Endothelial cell of umbilical vein (primary cell): Measurements from ENCODE around the gene GRID1. TPM values are rescaled to one million over a fixed set of nuclear protein-coding genes. Genes with fewer than 3 reads are reported as not detected.

Source experiments
- BruUV-seq: library from RNA; stranded (reverse); fragments of 400-500 nt; replicated peaks from 2 replicates; lab custom pipeline; 2021; lab: Mats Ljungman, UMichigan
- CTCF ChIA-PET: fragments of 300-600, 350-600 bp; sonication (Branson Sonifier 250); formaldehyde crosslinking; loops from one replicate; lab custom pipeline; 2021; ENCODE audit warnings: antibody characterized with exemption, inconsistent platforms; lab: Charles Lee
- POLR2A ChIA-PET: fragments of 300-600, 350-600 bp; sonication (Branson Sonifier 250); formaldehyde crosslinking; loops from one replicate; lab custom pipeline; 2021; ENCODE audit warnings: antibody characterized with exemption, inconsistent platforms; lab: Charles Lee
- DNase-seq: peaks from one replicate; pipeline ENCODE4 v3.0.0-alpha.2; 2011; ENCODE audit warnings: low read depth, low spot score
- FAIRE-seq: peaks from 2 replicates; lab custom pipeline; 2011; peaks lifted over from hg19 to GRCh38; lab: Jason Lieb, UNC
- H2AFZ ChIP-seq: 2 replicates; pipeline ENCODE4 v1.6.0; 2012; ENCODE audit warnings: low read depth, low read length, control low read depth, inconsistent platforms
- H3K27ac ChIP-seq: 2 replicates; pipeline ENCODE4 v1.5.1; 2011; ENCODE audit warnings: low read depth, mild to moderate bottlenecking, control low read depth, low read length, moderate library complexity; ENCODE audit not compliant: insufficient read depth
- H3K27me3 ChIP-seq, 2 experiments: 2 replicates each; pipeline versions ENCODE4 v1.6.0 to v1.6.1; 2011; ENCODE audit warnings: low read length in 2 of 2, mixed read lengths in 1 of 2; ENCODE audit not compliant: control insufficient read depth in 2 of 2, insufficient read depth in 2 of 2
- H3K36me3 ChIP-seq, 2 experiments: 2 replicates in 1 of 2; 3 replicates in 1 of 2; pipeline ENCODE4 v1.5.1; 2011; ENCODE audit warnings: low read length in 2 of 2, mild to moderate bottlenecking in 1 of 2, moderate library complexity in 1 of 2; ENCODE audit not compliant: control insufficient read depth in 2 of 2, insufficient read depth in 2 of 2; ENCODE audit errors: extremely low read depth in 1 of 2
- H3K4me1 ChIP-seq: 3 replicates; pipeline ENCODE4 v1.5.1; 2011; ENCODE audit warnings: mild to moderate bottlenecking, low read length; ENCODE audit not compliant: control insufficient read depth, insufficient read depth; ENCODE audit errors: extremely low read depth
- H3K4me2 ChIP-seq: 2 replicates; pipeline ENCODE4 v1.6.1; 2011; ENCODE audit warnings: low read length, control low read depth, mixed read lengths; ENCODE audit not compliant: insufficient read depth
- H3K4me3 ChIP-seq, 3 experiments: fragments of 200-600 bp in 1 of 3; sonication (generic), shearing (Covaris generic) in 1 of 3; replicated peaks in 1 of 3; 2 replicates each; pipeline ENCODE4 v1.5.1; 2011 to 2016; ENCODE audit warnings: control low read depth in 3 of 3, low read length in 3 of 3, mild to moderate bottlenecking in 2 of 3, inconsistent platforms in 1 of 3, low read depth in 1 of 3, moderate library complexity in 1 of 3; ENCODE audit not compliant: insufficient read depth in 1 of 3
- H3K79me2 ChIP-seq: 2 replicates; pipeline ENCODE4 v1.6.0; 2012; ENCODE audit warnings: low read length, inconsistent platforms; ENCODE audit not compliant: control insufficient read depth, insufficient read depth
- H3K9ac ChIP-seq: replicated peaks from 2 replicates; pipeline ENCODE3; 2011; ENCODE audit warnings: low read length, control low read depth; ENCODE audit not compliant: insufficient read depth; ENCODE audit errors: extremely low read depth
- H3K9me1 ChIP-seq: replicated peaks from 3 replicates; pipeline ENCODE4 v1.6.0; 2011; ENCODE audit warnings: mild to moderate bottlenecking, low read length; ENCODE audit not compliant: control insufficient read depth, insufficient read depth; ENCODE audit errors: extremely low read depth
- H3K9me3 ChIP-seq: replicated peaks from 2 replicates; pipeline ENCODE4 v1.5.1; 2012; ENCODE audit warnings: low read length, inconsistent platforms; ENCODE audit not compliant: control insufficient read depth, insufficient read depth
- H4K20me1 ChIP-seq: replicated peaks from 2 replicates; pipeline ENCODE3; 2011; ENCODE audit warnings: mild to moderate bottlenecking, low read length; ENCODE audit not compliant: control insufficient read depth, insufficient read depth; ENCODE audit errors: extremely low read depth
- EZH2 ChIP-seq: IDR thresholded peaks from 2 replicates; pipeline ENCODE4 v1.6.1; 2012; ENCODE audit warnings: borderline replicate concordance, low read depth, mild to moderate bottlenecking, moderate library complexity, low read length, inconsistent platforms; ENCODE audit not compliant: severe bottlenecking
- FOS ChIP-seq: IDR thresholded peaks from 2 replicates; pipeline ENCODE4 v1.6.1; 2011; ENCODE audit warnings: mild to moderate bottlenecking, low read length, moderate library complexity, borderline replicate concordance; ENCODE audit not compliant: insufficient read depth
- GATA2 ChIP-seq: IDR thresholded peaks from 2 replicates; pipeline ENCODE4 v1.7.0; 2011; ENCODE audit warnings: low read depth, mild to moderate bottlenecking, moderate library complexity, mixed read lengths, low read length; ENCODE audit not compliant: insufficient read length, insufficient read depth
- JUN ChIP-seq: IDR thresholded peaks from 2 replicates; pipeline ENCODE4 v1.6.1; 2011; ENCODE audit warnings: borderline replicate concordance, low read depth; ENCODE audit not compliant: insufficient read length, insufficient read depth
- MYC ChIP-seq: IDR thresholded peaks from one replicate; pipeline ENCODE4 v1.6.1; 2011; ENCODE audit warnings: mild to moderate bottlenecking, low read depth, low read length
- POLR2A ChIP-seq: IDR thresholded peaks from 2 replicates; pipeline ENCODE4 v1.6.1; 2012; ENCODE audit warnings: low read depth, mild to moderate bottlenecking, control low read depth, low read length
- POLR2AphosphoS5 ChIP-seq: IDR thresholded peaks from 2 replicates; pipeline ENCODE4 v1.6.1; 2012; ENCODE audit warnings: low read depth, mild to moderate bottlenecking, control low read depth, low read length, moderate library complexity; ENCODE audit not compliant: insufficient read depth
- dilution Hi-C: fragments of 300-500 bp; cut with MboI; formaldehyde crosslinking; loops from one replicate; pipeline ENCODE4 v1.15.0; 2019; ENCODE audit warnings: low sequenced_read_pairs; ENCODE audit not compliant: extremely low pct_ligation_motif_present
- intact Hi-C: fragments of 100-400 bp; cut with micrococcal nuclease; formaldehyde crosslinking; loops from one replicate; pipeline ENCODE4 v1.10.0; 2022
- polyA plus RNA-seq, 4 experiments: library from polyadenylated mRNA; depleted of rRNA in 3 of 4; stranded (reverse) in 3 of 4; unstranded in 1 of 4; fragments of >200 nt; gene quantifications; 2 replicates each; pipeline versions ENCODE4 v1.2.1 to v1.2.3, GENCODE V29; 2011 to 2012; ENCODE audit warnings: missing spikeins in 1 of 4
- total RNA-seq: library from RNA; stranded (reverse); gene quantifications from 2 replicates; pipeline ENCODE4 v1.2.3, GENCODE V29; 2021
- TF ChIP-seq, protein P1 (sequence below), 2 donors: IDR thresholded peaks; 1 replicate in 1 of 2; 2 replicates in 1 of 2; pipeline ENCODE4 v1.5.1; 2011; ENCODE audit warnings: low read length in 2 of 2, mild to moderate bottlenecking in 2 of 2, moderate library complexity in 2 of 2, control low read depth in 1 of 2, inconsistent platforms in 1 of 2, low read depth in 1 of 2; ENCODE audit not compliant: insufficient read depth in 1 of 2; ENCODE audit errors: extremely low read depth in 1 of 2
- TF ChIP-seq, protein P2 (sequence below): IDR thresholded peaks from 2 replicates; pipeline ENCODE4 v1.6.1; 2011; ENCODE audit not compliant: insufficient read depth, insufficient read length

GRID1 gene
- total and polyA plus RNA-seq, 2 donors (not counting 3 experiments of a cell fraction or from before 2014, with no cell fraction given) = not detected

DNA sequence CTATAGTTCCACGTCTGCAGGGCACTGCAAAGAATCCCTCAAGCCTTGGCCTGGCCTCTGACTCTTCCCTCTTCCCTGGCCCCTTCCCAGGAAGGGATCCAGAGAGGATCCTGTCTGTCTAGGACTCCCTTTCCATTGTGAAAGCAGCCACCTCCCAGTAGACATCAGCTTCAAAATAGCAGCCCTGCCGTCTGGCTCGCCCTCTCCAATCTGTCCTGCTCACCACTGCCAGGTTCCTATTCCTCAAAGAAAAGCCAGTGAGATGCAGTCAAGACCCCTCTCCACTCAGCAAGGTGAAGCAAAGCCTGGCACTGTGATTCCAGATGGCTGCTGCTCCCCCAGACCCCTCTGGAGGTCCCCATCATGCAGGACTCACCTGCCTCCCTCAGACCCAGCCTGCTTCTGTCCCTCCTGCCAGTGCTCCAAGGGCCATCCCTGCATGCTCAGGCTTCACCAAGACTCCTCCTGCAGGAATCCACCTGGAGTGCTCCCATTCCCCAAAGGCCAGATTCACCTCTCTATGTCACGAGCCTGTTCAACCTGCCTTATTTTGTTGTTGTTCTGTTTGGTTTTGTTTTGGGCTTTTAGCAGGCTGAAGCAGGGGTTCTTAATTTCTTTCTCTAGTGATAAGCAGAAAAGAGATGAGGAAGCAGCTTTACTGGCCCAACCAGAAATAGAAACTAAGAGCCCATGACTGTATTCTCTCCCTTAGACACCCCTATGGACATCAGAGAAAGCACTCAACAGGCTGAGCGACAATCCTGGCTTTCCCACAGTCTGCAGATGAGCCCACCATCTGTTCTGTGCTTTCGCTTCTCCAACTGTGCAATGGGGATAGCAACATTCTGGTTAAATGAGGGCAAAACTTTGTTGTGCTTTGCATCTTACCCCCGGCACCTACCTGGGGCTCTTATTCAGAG is 305.1 kb downstream of the GRID1 start:
- FAIRE-seq (no peak), DNase-seq (no peak)
- no peaks in the 10 kb centered on the region for H3K36me3 ChIP-seq
- no peak overlapping the region for H3K4me2 ChIP-seq
- intact Hi-C loops = no loop called here
- no peak overlapping the region for H2AFZ ChIP-seq
- no peaks in the 10 kb centered on the region for H3K79me2 ChIP-seq
- no peaks in the 10 kb centered on the region for H3K9me3 ChIP-seq
- dilution Hi-C loops = no loop called here
- H3K27ac ChIP-seq = no peak overlapping the region
- no TSS peak for BruUV-seq
- no peak overlapping the region for H3K4me3 ChIP-seq
- no peaks in the 10 kb centered on the region for H3K9me1 ChIP-seq
- ChIA-PET CTCF (no interaction called here), POLR2A (no interaction called here)
- no peaks in the 10 kb centered on the region for H4K20me1 ChIP-seq
- no peaks in the 10 kb centered on the region for H3K4me1 ChIP-seq
- H3K27me3 ChIP-seq = no peaks in the 10 kb centered on the region
- H3K9ac ChIP-seq = no peak overlapping the region
- TF ChIP-seq JUN (no peak), MYC (no peak), FOS (no peak), POLR2A (no peak), EZH2 (no peak), POLR2AphosphoS5 (no peak), GATA2 (no peak)
- TF ChIP-seq, protein P1, sequence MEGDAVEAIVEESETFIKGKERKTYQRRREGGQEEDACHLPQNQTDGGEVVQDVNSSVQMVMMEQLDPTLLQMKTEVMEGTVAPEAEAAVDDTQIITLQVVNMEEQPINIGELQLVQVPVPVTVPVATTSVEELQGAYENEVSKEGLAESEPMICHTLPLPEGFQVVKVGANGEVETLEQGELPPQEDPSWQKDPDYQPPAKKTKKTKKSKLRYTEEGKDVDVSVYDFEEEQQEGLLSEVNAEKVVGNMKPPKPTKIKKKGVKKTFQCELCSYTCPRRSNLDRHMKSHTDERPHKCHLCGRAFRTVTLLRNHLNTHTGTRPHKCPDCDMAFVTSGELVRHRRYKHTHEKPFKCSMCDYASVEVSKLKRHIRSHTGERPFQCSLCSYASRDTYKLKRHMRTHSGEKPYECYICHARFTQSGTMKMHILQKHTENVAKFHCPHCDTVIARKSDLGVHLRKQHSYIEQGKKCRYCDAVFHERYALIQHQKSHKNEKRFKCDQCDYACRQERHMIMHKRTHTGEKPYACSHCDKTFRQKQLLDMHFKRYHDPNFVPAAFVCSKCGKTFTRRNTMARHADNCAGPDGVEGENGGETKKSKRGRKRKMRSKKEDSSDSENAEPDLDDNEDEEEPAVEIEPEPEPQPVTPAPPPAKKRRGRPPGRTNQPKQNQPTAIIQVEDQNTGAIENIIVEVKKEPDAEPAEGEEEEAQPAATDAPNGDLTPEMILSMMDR (IDR thresholded peaks at IDR 0.05; ENCODE audit: extremely low read depth in 1 of 2, insufficient read depth in 1 of 2, low read depth in 1 of 2, low read length in 2 of 2) = no peak
- TF ChIP-seq, protein P2, sequence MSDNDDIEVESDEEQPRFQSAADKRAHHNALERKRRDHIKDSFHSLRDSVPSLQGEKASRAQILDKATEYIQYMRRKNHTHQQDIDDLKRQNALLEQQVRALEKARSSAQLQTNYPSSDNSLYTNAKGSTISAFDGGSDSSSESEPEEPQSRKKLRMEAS = no peak
